ENCODE data around the gene GTF2A1.

- TF ChIP-seq, protein P1, sequence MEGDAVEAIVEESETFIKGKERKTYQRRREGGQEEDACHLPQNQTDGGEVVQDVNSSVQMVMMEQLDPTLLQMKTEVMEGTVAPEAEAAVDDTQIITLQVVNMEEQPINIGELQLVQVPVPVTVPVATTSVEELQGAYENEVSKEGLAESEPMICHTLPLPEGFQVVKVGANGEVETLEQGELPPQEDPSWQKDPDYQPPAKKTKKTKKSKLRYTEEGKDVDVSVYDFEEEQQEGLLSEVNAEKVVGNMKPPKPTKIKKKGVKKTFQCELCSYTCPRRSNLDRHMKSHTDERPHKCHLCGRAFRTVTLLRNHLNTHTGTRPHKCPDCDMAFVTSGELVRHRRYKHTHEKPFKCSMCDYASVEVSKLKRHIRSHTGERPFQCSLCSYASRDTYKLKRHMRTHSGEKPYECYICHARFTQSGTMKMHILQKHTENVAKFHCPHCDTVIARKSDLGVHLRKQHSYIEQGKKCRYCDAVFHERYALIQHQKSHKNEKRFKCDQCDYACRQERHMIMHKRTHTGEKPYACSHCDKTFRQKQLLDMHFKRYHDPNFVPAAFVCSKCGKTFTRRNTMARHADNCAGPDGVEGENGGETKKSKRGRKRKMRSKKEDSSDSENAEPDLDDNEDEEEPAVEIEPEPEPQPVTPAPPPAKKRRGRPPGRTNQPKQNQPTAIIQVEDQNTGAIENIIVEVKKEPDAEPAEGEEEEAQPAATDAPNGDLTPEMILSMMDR (IDR thresholded peaks at IDR 0.05): no peak
- TF ChIP-seq POLR2A (IDR thresholded peaks at IDR 0.05): no peak
- no peak for TF ChIP-seq POLR2AphosphoS5 (IDR thresholded peaks at IDR 0.05)
Observed at GRCh38 chr14:81205639-81206038, 15.1 kb downstream of the GTF2A1 start.

All from prostate gland (tissue), 2 donors.